Ishikawa (cell line): Measurements from ENCODE around the gene AGMO.

Experiments
- CEBPB ChIP-seq: IDR thresholded peaks from 2 replicates; pipeline ENCODE4 v1.6.1; 2012
- CREB1 ChIP-seq: IDR thresholded peaks from 2 replicates; pipeline ENCODE4 v1.6.1; 2012; ENCODE audit warnings: low read depth
- EGR1 ChIP-seq: IDR thresholded peaks from 2 replicates; pipeline ENCODE4 v1.6.1; 2012
- EP300 ChIP-seq: IDR thresholded peaks from 2 replicates; pipeline ENCODE4 v1.6.1; 2012; ENCODE audit warnings: borderline replicate concordance
- FOXM1 ChIP-seq: IDR thresholded peaks from 2 replicates; pipeline ENCODE4 v1.6.1; 2012; ENCODE audit warnings: low read depth, borderline replicate concordance
- MAX ChIP-seq: IDR thresholded peaks from 2 replicates; pipeline ENCODE4 v1.6.1; 2012
- NFIC ChIP-seq: IDR thresholded peaks from 2 replicates; pipeline ENCODE4 v1.6.1; 2012
- RAD21 ChIP-seq: IDR thresholded peaks from 2 replicates; pipeline ENCODE4 v1.6.1; 2012; ENCODE audit warnings: low read depth
- REST ChIP-seq: IDR thresholded peaks from 2 replicates; pipeline ENCODE4 v1.6.1; 2012; ENCODE audit warnings: low read depth, mild to moderate bottlenecking
- TAF1 ChIP-seq: IDR thresholded peaks from 2 replicates; pipeline ENCODE4 v1.6.1; 2012; ENCODE audit warnings: low read depth, mild to moderate bottlenecking
- TCF12 ChIP-seq: IDR thresholded peaks from 2 replicates; pipeline ENCODE4 v1.6.1; 2012; ENCODE audit warnings: low read depth
- TEAD4 ChIP-seq: IDR thresholded peaks from 2 replicates; pipeline ENCODE4 v1.6.1; 2012
- USF1 ChIP-seq: IDR thresholded peaks from 2 replicates; pipeline ENCODE4 v1.6.1; 2012
- YY1 ChIP-seq: IDR thresholded peaks from 2 replicates; pipeline ENCODE4 v1.6.1; 2012; ENCODE audit warnings: low read depth
- ZBTB7A ChIP-seq: IDR thresholded peaks from 2 replicates; pipeline ENCODE4 v1.6.1; 2012; ENCODE audit warnings: low read depth

Gene AGMO

GRCh38 chr7:15571301-15571878 lies 9.6 kb upstream of the AGMO start:
- TF ChIP-seq USF1 = no peak
- TF ChIP-seq EGR1 = no peak
- TF ChIP-seq NFIC = no peak
- TF ChIP-seq YY1 = no peak
- no peak for TF ChIP-seq REST
- no peak for TF ChIP-seq CEBPB
- no peak for TF ChIP-seq TEAD4
- no peak for TF ChIP-seq RAD21
- no peak for TF ChIP-seq TAF1
- TF ChIP-seq EP300 = no peak
- TF ChIP-seq CREB1 = no peak
- no peak for TF ChIP-seq MAX
- no peak for TF ChIP-seq FOXM1
- TF ChIP-seq TCF12 = no peak
- TF ChIP-seq ZBTB7A = no peak

- no peak for TF ChIP-seq TCF12
- TF ChIP-seq MAX = no peak
- no peak for TF ChIP-seq CREB1
- TF ChIP-seq FOXM1 = no peak
- TF ChIP-seq USF1 = no peak
- TF ChIP-seq NFIC = no peak
- 0 out of 2 replicates have a peak, but pooled peaks have one; percentile 13 for TF ChIP-seq TEAD4
- TF ChIP-seq EGR1 = no peak
- no peak for TF ChIP-seq TAF1
Observed at GRCh38 chr7:15567652-15568051, 5.8 kb upstream of the AGMO start.

- no peak for TF ChIP-seq YY1
- no peak for TF ChIP-seq REST
- TF ChIP-seq TCF12 = no peak
- no peak for TF ChIP-seq EP300
- no peak for TF ChIP-seq EGR1
- no peak for TF ChIP-seq CREB1
- no peak for TF ChIP-seq TAF1
- no peak for TF ChIP-seq ZBTB7A
- no peak for TF ChIP-seq TEAD4
- no peak for TF ChIP-seq USF1
- TF ChIP-seq NFIC = no peak
- no peak for TF ChIP-seq FOXM1
- no peak for TF ChIP-seq MAX
- no peak for TF ChIP-seq RAD21
- no peak for TF ChIP-seq CEBPB
Observed at GRCh38 chr7:15567036-15567435, 5.2 kb upstream of the AGMO start.

GRCh38 chr7:15566476-15566875 lies 4.7 kb upstream of the AGMO start:
- TF ChIP-seq CREB1 (no peak), ZBTB7A (no peak), USF1 (no peak), FOXM1 (no peak), NFIC (no peak)

GRCh38 chr7:15560968-15561367 lies 847 bp downstream of the AGMO start:
- TF ChIP-seq MAX (no peak), CREB1 (no peak), TAF1 (no peak), ZBTB7A (no peak), FOXM1 (no peak), RAD21 (no peak), USF1 (no peak), NFIC (no peak), CEBPB (no peak), REST (no peak), TEAD4 (no peak), TCF12 (no peak), YY1 (no peak)
